ENCODE measurements around the gene MZT2B. TPM values are rescaled to one million over a fixed set of nuclear protein-coding genes. Genes with fewer than 3 reads are reported as not detected.
"Not testable (repeated sequence)": the region's sequence is repeated elsewhere in the genome, so short reads cannot be mapped to it uniquely, and the experiment has no call there.

MZT2B gene, protein sequence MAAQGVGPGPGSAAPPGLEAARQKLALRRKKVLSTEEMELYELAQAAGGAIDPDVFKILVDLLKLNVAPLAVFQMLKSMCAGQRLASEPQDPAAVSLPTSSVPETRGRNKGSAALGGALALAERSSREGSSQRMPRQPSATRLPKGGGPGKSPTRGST
- total RNA-seq = 100 to 1,000 TPM; 388 to 401 TPM

DNA sequence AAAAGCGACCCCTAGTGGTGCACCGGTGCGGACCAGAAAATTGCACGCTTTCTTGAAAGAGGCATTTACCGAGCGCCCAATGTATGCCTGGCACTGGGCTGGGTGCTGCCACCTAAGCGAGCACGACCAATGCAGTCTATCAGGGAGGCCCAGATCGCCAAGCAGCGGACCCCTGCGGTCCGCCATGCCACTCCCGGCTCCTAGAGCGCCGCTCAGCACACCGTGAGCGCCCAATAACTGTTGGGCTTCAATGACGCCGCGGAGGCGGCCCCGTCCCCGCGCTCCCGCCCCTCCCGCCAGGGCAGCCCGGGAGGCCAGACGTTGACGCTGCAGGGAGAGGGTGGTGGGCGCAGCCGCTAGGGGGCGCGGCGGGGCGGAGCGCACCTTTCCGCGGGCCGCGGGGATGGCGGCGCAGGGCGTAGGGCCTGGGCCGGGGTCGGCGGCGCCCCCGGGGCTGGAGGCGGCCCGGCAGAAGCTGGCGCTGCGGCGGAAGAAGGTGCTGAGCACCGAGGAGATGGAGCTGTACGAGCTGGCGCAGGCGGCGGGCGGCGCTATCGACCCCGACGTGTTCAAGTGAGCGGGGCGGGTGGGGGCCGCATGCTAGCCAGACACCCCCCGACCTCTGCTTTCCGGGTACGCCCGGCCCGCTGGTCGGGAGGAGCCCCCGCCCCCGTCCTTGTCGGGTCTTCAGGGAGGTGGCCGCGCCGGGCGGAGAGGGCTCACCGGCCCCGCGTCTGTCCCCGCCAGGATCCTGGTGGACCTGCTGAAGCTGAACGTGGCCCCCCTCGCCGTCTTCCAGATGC, at the start of gene MZT2B:
MZT2B (plus strand) TSS at position 383 of the 803 bp plus-strand sequence; CDS start at position 404, 21 bp downstream.
- Mint-ChIP-seq H3K36me3 (peaks cover 12% of the 10 kb centered on the region), H3K27ac (peak within 1 kb of the TSS; percentile 94), H3K4me3 (peak within 1 kb of the TSS; percentile 92), H3K4me1 (ENCODE audit: low read depth) (peaks cover 23% of the 10 kb centered on the region)
- DNase-seq = peak; percentile 93
- not testable (repeated sequence) for H3K27me3 Mint-ChIP-seq, H3K9me3 Mint-ChIP-seq
- POLR2A ChIA-PET = interaction anchor here (1.0 to 1.8 kb wide), 3 partner anchors 155 to 189 kb away, joined by 3 to 20 read pairs (median 3); partner anchors contain the start of gene IMP4
- CTCF ChIA-PET = interaction anchor here (0.6 to 3.2 kb wide), 9 partner anchors 149 to 1347 kb away, joined by 3 to 26 read pairs (median 3); partner anchors contain the start of gene IMP4
- intact Hi-C loops (cut with micrococcal nuclease) = loop anchor here (1.0 to 5.0 kb wide), 7 partner anchors 35 to 910 kb away; partner anchors contain the start of genes CCDC74B, FAM168B, GPR148 and IMP4

GRCh38 chr2:130135692-130136541, 46.1 kb upstream of the MZT2B start:
- no peak for DNase-seq
- ChIA-PET CTCF (no interaction called here), POLR2A (no interaction called here)
- intact Hi-C loops (cut with micrococcal nuclease) = no loop called here
- no peaks in the 10 kb centered on the region for H3K4me1 Mint-ChIP-seq (ENCODE audit: low read depth)
- no peak overlapping the region for H3K4me3 Mint-ChIP-seq
- H3K27me3 Mint-ChIP-seq = no peaks in the 10 kb centered on the region
- H3K9me3 Mint-ChIP-seq = no peaks in the 10 kb centered on the region
- H3K27ac Mint-ChIP-seq = no peak overlapping the region
- H3K36me3 Mint-ChIP-seq = no peaks in the 10 kb centered on the region

DNA sequence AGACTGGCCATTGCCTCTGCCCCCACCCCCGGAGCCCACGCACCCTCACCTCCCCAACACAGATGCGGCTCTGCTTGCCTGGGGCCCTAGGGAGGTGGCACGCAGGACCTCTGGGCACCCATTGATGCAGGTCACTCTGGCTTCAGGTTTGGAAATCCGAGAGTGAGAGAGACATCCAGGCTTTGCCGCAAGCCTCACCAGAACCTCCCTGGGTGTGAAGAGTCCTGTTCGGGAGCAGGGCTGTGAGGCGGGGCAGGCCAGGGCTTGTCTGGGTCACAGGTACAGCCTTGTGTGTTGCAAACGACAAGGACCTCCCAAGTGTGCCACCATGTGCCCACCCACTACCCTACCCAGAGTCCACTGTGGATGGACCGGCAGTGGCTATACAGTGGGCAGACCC, 45.5 kb upstream of the MZT2B start:
- H3K4me3 Mint-ChIP-seq; POLR2A ChIA-PET; H3K4me1 Mint-ChIP-seq (ENCODE audit: low read depth); H3K36me3 Mint-ChIP-seq; CTCF ChIA-PET; intact Hi-C loops (cut with micrococcal nuclease); H3K9me3 Mint-ChIP-seq; DNase-seq; H3K27me3 Mint-ChIP-seq; H3K27ac Mint-ChIP-seq: not testable (repeated sequence)

- DNase-seq; H3K36me3 Mint-ChIP-seq; CTCF ChIA-PET; POLR2A ChIA-PET; H3K27ac Mint-ChIP-seq; H3K4me3 Mint-ChIP-seq; H3K4me1 Mint-ChIP-seq (ENCODE audit: low read depth); H3K27me3 Mint-ChIP-seq; intact Hi-C loops (cut with micrococcal nuclease); H3K9me3 Mint-ChIP-seq: not testable (repeated sequence)
These were observed 44.9 kb upstream of the MZT2B start for GRCh38 chr2:130137118-130137517.

- CTCF ChIA-PET; H3K9me3 Mint-ChIP-seq; DNase-seq; H3K4me3 Mint-ChIP-seq; H3K27me3 Mint-ChIP-seq; H3K36me3 Mint-ChIP-seq; POLR2A ChIA-PET; H3K27ac Mint-ChIP-seq; intact Hi-C loops (cut with micrococcal nuclease); H3K4me1 Mint-ChIP-seq (ENCODE audit: low read depth): not testable (repeated sequence)
These were observed 43.7 kb upstream of the MZT2B start for GRCh38 chr2:130138326-130138725.

DNA sequence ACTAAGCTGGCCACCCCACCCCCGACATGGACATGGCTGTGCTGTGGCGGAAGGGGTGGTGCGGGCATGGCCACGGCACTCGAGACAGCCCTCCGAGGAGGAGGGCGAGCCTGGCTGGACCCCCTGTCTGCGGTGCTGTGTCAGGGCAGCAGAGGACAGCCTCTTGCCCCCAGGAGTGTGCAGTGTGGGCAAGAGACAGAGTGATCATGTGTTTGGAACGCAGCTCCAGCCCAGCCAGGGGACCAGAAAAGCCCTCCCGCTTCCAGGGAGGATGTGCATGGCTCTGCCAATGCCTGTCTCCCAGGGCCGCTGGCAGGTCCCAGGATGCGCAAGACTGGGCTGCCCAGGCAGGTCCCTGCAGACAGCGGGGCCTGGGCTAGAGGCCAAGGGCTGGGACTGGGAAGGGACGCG, 43.2 kb upstream of the MZT2B start:
- CTCF ChIA-PET = not testable (repeated sequence)

GRCh38 chr2:130139331-130140280, 42.5 kb upstream of the MZT2B start:
- H3K4me3 Mint-ChIP-seq; H3K4me1 Mint-ChIP-seq (ENCODE audit: low read depth): not testable (repeated sequence)

More for the DNA sequence above, 43.2 kb upstream of the MZT2B start:
- H3K27ac Mint-ChIP-seq; H3K4me1 Mint-ChIP-seq (ENCODE audit: low read depth); H3K36me3 Mint-ChIP-seq; H3K27me3 Mint-ChIP-seq; intact Hi-C loops (cut with micrococcal nuclease); POLR2A ChIA-PET; DNase-seq; H3K4me3 Mint-ChIP-seq; H3K9me3 Mint-ChIP-seq: not testable (repeated sequence)

DNA sequence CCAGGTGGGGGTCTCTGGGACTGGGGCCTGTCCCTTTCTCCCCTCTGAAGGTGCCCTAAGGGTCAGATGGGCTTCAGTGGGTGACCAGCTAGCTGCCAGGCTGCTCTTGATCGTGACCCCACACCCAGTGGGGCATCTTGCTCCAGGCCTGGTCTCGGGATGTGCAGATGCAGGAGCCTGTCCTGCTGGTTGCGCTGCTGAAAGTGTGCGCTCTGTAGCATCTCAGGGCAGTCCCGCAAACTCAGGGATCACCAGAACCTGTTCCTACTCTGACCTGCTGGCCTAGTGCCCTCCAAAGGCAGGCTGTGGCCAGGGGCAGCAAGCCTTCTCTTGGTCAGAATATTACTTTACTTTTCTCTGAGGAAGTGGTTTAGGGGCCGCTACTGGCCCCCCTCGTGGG, 41.5 kb upstream of the MZT2B start:
- CTCF ChIA-PET; intact Hi-C loops (cut with micrococcal nuclease); DNase-seq; H3K27ac Mint-ChIP-seq; H3K4me1 Mint-ChIP-seq (ENCODE audit: low read depth); H3K36me3 Mint-ChIP-seq; H3K4me3 Mint-ChIP-seq; POLR2A ChIA-PET; H3K27me3 Mint-ChIP-seq; H3K9me3 Mint-ChIP-seq: not testable (repeated sequence)

More at GRCh38 chr2:130139331-130140280, 42.5 kb upstream of the MZT2B start:
- H3K27ac Mint-ChIP-seq; H3K36me3 Mint-ChIP-seq; DNase-seq; H3K9me3 Mint-ChIP-seq; POLR2A ChIA-PET; intact Hi-C loops (cut with micrococcal nuclease); CTCF ChIA-PET; H3K27me3 Mint-ChIP-seq: not testable (repeated sequence)

DNA sequence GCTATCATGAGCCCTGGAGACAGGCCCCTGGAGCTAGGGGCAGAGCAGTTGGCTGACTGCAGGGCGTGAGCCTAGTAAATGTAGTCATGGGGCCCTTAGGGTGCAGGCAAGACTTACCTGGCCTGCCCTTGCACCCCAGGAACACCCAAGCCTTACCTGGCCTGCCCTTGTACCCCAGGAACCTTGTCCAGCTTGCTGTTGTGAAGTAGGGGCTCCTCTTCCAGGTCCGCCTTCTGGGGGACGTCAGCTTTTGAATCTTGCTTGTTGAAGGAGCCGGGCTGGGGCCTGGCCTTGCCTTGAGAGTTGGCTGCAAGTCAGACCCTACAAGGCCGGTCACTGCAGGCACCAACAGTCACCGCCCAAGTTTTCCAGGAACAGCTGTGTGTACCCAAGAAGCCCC, 41.1 kb upstream of the MZT2B start:
- intact Hi-C loops (cut with micrococcal nuclease); H3K9me3 Mint-ChIP-seq; H3K36me3 Mint-ChIP-seq; POLR2A ChIA-PET; H3K27ac Mint-ChIP-seq; H3K4me1 Mint-ChIP-seq (ENCODE audit: low read depth); H3K4me3 Mint-ChIP-seq; H3K27me3 Mint-ChIP-seq; CTCF ChIA-PET: not testable (repeated sequence)
- peak; percentile 1 for DNase-seq

DNA sequence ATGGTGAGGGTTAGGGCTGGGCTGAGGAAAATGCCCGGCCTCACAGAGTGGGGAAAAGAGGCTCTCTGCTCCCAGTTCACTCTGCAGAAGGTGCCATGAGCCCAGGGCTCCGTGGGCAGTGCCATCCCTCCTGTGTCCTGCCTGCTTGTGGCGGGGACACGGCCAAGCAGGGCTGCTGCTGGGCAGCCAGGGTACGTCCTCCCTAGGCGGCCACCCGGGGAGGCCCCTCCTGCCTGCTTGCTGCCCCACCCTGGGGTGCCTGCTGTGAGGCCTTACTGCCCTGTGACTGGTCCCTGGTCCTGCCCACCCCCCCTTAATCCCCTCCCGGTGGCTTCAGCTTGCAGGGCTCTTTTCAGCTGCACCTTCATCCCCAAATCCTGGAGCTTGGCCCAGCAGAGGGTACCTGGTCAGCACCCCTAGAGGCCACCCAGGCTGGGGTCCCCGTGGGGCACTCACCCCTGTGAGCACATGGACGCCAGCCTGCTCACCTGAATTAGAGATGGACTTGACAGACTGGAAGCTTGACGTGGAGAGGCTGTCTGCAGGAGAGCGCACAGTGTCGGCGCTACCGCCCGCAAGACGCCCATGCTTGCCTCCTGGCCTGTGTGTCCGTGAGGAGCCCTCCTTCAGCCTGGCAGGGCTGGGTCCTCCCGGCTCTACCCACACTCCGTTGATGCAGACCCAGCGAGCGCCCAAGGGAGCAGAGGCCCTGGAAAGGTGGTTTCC, 40.3 kb upstream of the MZT2B start:
- H3K4me3 Mint-ChIP-seq; H3K27ac Mint-ChIP-seq; H3K4me1 Mint-ChIP-seq (ENCODE audit: low read depth); H3K27me3 Mint-ChIP-seq; H3K36me3 Mint-ChIP-seq; POLR2A ChIA-PET; H3K9me3 Mint-ChIP-seq; CTCF ChIA-PET; intact Hi-C loops (cut with micrococcal nuclease): not testable (repeated sequence)
- DNase-seq = peak; percentile 5
